H1 (cell line): ENCODE measurements around the gene CELF1.

Source experiments
- EZH2 ChIP-seq: fragments of 200-600 bp; sonication (generic); IDR thresholded peaks from 2 replicates; pipeline ENCODE4 v1.7.1; 2012; ENCODE audit warnings: low read depth, mild to moderate bottlenecking, moderate library complexity, low read length, inconsistent platforms; ENCODE audit not compliant: severe bottlenecking
- GABPA ChIP-seq: IDR thresholded peaks from 2 replicates; pipeline ENCODE4 v1.6.1; 2011; ENCODE audit warnings: mild to moderate bottlenecking, low read length, moderate library complexity, borderline replicate concordance; ENCODE audit not compliant: insufficient read depth
- ZNF274 ChIP-seq: IDR thresholded peaks from 2 replicates; pipeline ENCODE4 v1.7.0; 2012; ENCODE audit warnings: low read length, borderline replicate concordance; ENCODE audit errors: extremely low read depth

DNA sequence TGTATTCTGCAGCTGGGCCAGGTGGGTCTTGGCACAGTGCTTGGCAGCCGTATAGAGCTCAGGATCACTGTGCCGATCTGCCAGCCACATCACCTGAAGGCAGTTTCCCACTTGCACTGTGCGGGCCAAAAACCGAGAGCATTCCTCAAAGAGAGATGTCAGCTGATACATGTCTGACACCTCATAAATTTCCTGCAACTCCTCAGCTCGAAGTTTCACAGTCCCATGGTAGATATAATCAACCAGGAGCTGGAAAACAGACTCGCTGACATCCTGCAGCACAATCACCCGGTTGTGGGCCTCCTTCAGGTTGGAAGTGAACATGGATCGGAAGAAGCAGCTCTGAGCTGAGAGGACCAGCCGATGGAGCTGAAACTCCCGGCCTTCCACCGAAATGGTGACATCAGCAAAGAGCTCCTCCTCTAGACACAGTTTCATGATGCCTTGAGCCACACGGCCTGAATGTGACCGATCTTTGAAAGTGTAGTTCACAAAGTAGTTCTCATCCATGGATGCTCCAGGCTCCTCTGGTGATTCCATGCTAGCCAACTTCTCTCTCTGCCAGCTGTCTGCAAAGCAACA, 24.6 kb upstream of the CELF1 start:
- TF ChIP-seq GABPA, result no peak
- TF ChIP-seq EZH2, result no peak
- TF ChIP-seq ZNF274, result no peak
